GM23338 (cell line): ENCODE measurements around the gene ALS2. TPM values are rescaled to one million over a fixed set of nuclear protein-coding genes. Genes with fewer than 3 reads are reported as not detected.

Experiments used
- ATAC-seq: fragments of 200-7000 bp; cut with Tn5 transposase; 3 replicates; pipeline ENCODE4 v1.9.1; 2020
- DNase-seq: peaks from one replicate; pipeline ENCODE4 v3.0.0-alpha.2; 2015; ENCODE audit warnings: low spot score
- H2AFZ ChIP-seq: fragments of 200-600 bp; sonication (generic); 2 replicates; pipeline ENCODE4 v1.8.0; 2016; ENCODE audit warnings: antibody characterized with exemption, mild to moderate bottlenecking, moderate library complexity
- H3F3A ChIP-seq: fragments of 200-600 bp; sonication (generic); replicated peaks from 2 replicates; pipeline ENCODE4 v1.8.0; 2017; ENCODE audit warnings: antibody characterized with exemption, mixed run types, low read depth
- H3K27ac ChIP-seq: fragments of 200-600 bp; sonication (generic); 2 replicates; pipeline ENCODE4 v1.6.1; 2016; ENCODE audit warnings: low read depth
- H3K27me3 ChIP-seq: fragments of 200-600 bp; sonication (generic); 2 replicates; pipeline ENCODE4 v1.8.0; 2016; ENCODE audit warnings: mild to moderate bottlenecking, mixed run types, moderate library complexity; ENCODE audit not compliant: insufficient read depth
- H3K36me3 ChIP-seq: fragments of 200-600 bp; sonication (generic); 2 replicates; pipeline ENCODE4 v1.8.0; 2016; ENCODE audit warnings: mild to moderate bottlenecking; ENCODE audit not compliant: insufficient read depth
- H3K4me1 ChIP-seq: fragments of 200-600 bp; sonication (generic); 2 replicates; pipeline ENCODE4 v1.8.0; 2016; ENCODE audit warnings: mild to moderate bottlenecking, moderate library complexity; ENCODE audit not compliant: insufficient read depth
- H3K4me2 ChIP-seq: fragments of 200-600 bp; sonication (generic); 2 replicates; pipeline ENCODE4 v1.7.1; 2017; ENCODE audit warnings: mixed run types
- H3K4me3 ChIP-seq: fragments of 200-600 bp; sonication (generic); 2 replicates; pipeline ENCODE4 v1.6.1; 2016; ENCODE audit warnings: mixed run types
- H3K79me2 ChIP-seq: fragments of 200-600 bp; sonication (generic); replicated peaks from 2 replicates; pipeline ENCODE4 v1.8.0; 2017; ENCODE audit warnings: mild to moderate bottlenecking; ENCODE audit not compliant: insufficient read depth
- H3K9me2 ChIP-seq: fragments of 200-600 bp; sonication (generic); 2 replicates; pipeline ENCODE4 v1.8.0; 2017; ENCODE audit not compliant: insufficient read depth
- H4K20me1 ChIP-seq: fragments of 200-600 bp; sonication (generic); replicated peaks from 2 replicates; pipeline ENCODE4 v1.8.0; 2017; ENCODE audit warnings: mild to moderate bottlenecking; ENCODE audit not compliant: insufficient read depth
- H3K27ac Mint-ChIP-seq: 2 replicates; pipeline ENCODE4 v1.8.0; 2020; ENCODE audit warnings: inconsistent platforms, mild to moderate bottlenecking, moderate library complexity, mixed read lengths
- H3K27me3 Mint-ChIP-seq: 3 replicates; pipeline ENCODE4 v1.8.0; 2022; ENCODE audit warnings: low read depth, mild to moderate bottlenecking, moderate library complexity, mixed read lengths, inconsistent platforms; ENCODE audit not compliant: insufficient read depth, poor library complexity
- H3K36me3 Mint-ChIP-seq: 3 replicates; pipeline ENCODE4 v1.8.0; 2021; ENCODE audit warnings: low read depth, mild to moderate bottlenecking, inconsistent platforms, moderate library complexity, mixed read lengths
- H3K4me1 Mint-ChIP-seq: 3 replicates; pipeline ENCODE4 v1.8.0; 2020; ENCODE audit warnings: mild to moderate bottlenecking, inconsistent platforms, mixed read lengths
- H3K4me3 Mint-ChIP-seq: 3 replicates; pipeline ENCODE4 v1.8.0; 2021; ENCODE audit warnings: moderate library complexity, mild to moderate bottlenecking, inconsistent platforms, mixed read lengths
- H3K9me3 Mint-ChIP-seq: 3 replicates; pipeline ENCODE4 v1.8.0; 2020; ENCODE audit warnings: moderate library complexity, mild to moderate bottlenecking, inconsistent platforms, mixed read lengths
- CREB1 ChIP-seq: fragments of 250-450 bp; sonication (Bioruptor Pico); IDR thresholded peaks from 2 replicates; pipeline ENCODE4 v1.5.0; 2020; ENCODE audit warnings: low read depth, mild to moderate bottlenecking, moderate library complexity
- CTCF ChIP-seq, 2 experiments: fragments of 200-600 bp in 1 of 2; sonication (generic) in 1 of 2; conservative IDR thresholded peaks; 2 replicates each; pipeline versions ENCODE4 v1.5.1 to v1.6.1; 2016 to 2017; ENCODE audit warnings: antibody characterized with exemption in 2 of 2, low read depth in 2 of 2, mild to moderate bottlenecking in 2 of 2, moderate library complexity in 1 of 2
- ETS1 ChIP-seq: IDR thresholded peaks from 2 replicates; pipeline ENCODE4 v1.6.1; 2016; ENCODE audit warnings: antibody characterized with exemption
- EZH2 ChIP-seq: fragments of 200-600 bp; sonication (generic); IDR thresholded peaks from one replicate; pipeline ENCODE4 v1.8.0; 2017; ENCODE audit warnings: antibody characterized with exemption, mild to moderate bottlenecking, low read depth; ENCODE audit not compliant: unreplicated experiment
- EZH2phosphoT487 ChIP-seq: fragments of 200-600 bp; sonication (generic); IDR thresholded peaks from one replicate; pipeline ENCODE4 v1.8.1; 2018; ENCODE audit warnings: antibody characterized with exemption; ENCODE audit not compliant: unreplicated experiment
- JUNB ChIP-seq: IDR thresholded peaks from one replicate; pipeline ENCODE4 v1.6.1; 2016; ENCODE audit warnings: antibody characterized with exemption; ENCODE audit not compliant: unreplicated experiment
- NANOG ChIP-seq: IDR thresholded peaks from 2 replicates; pipeline ENCODE4 v1.6.1; 2016; ENCODE audit warnings: antibody characterized with exemption, borderline replicate concordance
- POLR2AphosphoS5 ChIP-seq: IDR thresholded peaks from 2 replicates; pipeline ENCODE4 v1.6.1; 2016; ENCODE audit warnings: antibody characterized with exemption, low read depth
- REST ChIP-seq: IDR thresholded peaks from one replicate; pipeline ENCODE4 v1.6.1; 2018; ENCODE audit warnings: antibody characterized with exemption; ENCODE audit not compliant: unreplicated experiment
- STAT1 ChIP-seq: IDR thresholded peaks from one replicate; pipeline ENCODE4 v1.6.1; 2016; ENCODE audit warnings: antibody characterized with exemption; ENCODE audit not compliant: unreplicated experiment
- ZNF114 ChIP-seq: fragments of 250-450 bp; sonication (Bioruptor Pico); IDR thresholded peaks from 2 replicates; pipeline ENCODE4 v1.5.0; 2020; ENCODE audit warnings: mild to moderate bottlenecking, moderate library complexity
- ZNF331 ChIP-seq: fragments of 250-450 bp; sonication (Bioruptor Pico); IDR thresholded peaks from 2 replicates; pipeline ENCODE4 v1.5.0; 2020; ENCODE audit warnings: low read depth, mild to moderate bottlenecking, moderate library complexity
- ZNF462 ChIP-seq: fragments of 250-450 bp; sonication (Bioruptor Pico); IDR thresholded peaks from 2 replicates; pipeline ENCODE4 v1.5.0; 2020; ENCODE audit warnings: mild to moderate bottlenecking, moderate library complexity
- polyA plus RNA-seq: library from polyadenylated mRNA; unstranded; fragments of >200 nt; fragmentation: Nextera tagmentation; extraction: Ambion mirVana; gene quantifications from 2 replicates; pipeline ENCODE4 v1.2.1, GENCODE V29; 2016
- total RNA-seq: library from RNA; depleted of rRNA; stranded (reverse); fragments of >200 nt; shearing (Covaris generic); gene quantifications from 2 replicates; pipeline ENCODE4 v1.2.3, GENCODE V29; 2014

ALS2 gene
- total and polyA plus RNA-seq, 2 experiments from 2014 or later = 9.6 to 43.3 TPM

- no peak for DNase-seq
- H3K27me3 Mint-ChIP-seq = no peaks in the 10 kb centered on the region
- no peak overlapping the region for H3K27ac ChIP-seq
These were observed 19.6 kb downstream of the ALS2 start for GRCh38 chr2:201761101-201761500.

More at GRCh38 chr2:201761101-201761500, 19.6 kb downstream of the ALS2 start:
- Histone ChIP-seq H3K9me2 (no peaks in the 10 kb centered on the region), H2AFZ (no peak overlapping the region), H3K36me3 (peaks cover 4% of the 10 kb centered on the region; the same call in 1 of the 2 replicates), H3K79me2 (peaks cover 7% of the 10 kb centered on the region), H3K27me3 (no peaks in the 10 kb centered on the region), H3K4me1 (no peaks in the 10 kb centered on the region), H4K20me1 (no peaks in the 10 kb centered on the region), H3F3A (no peaks in the 10 kb centered on the region), H3K4me2 (no peak overlapping the region), H3K4me3 (no peak overlapping the region)
- H3K4me3 Mint-ChIP-seq = no peak overlapping the region
- no peak for ATAC-seq
- no peaks in the 10 kb centered on the region for H3K9me3 Mint-ChIP-seq
- TF ChIP-seq CTCF (conservative IDR thresholded peaks at IDR 0.05; ENCODE audit: low read depth in 2 of 2) = no peak
- TF ChIP-seq ZNF331 (CRISPR knock-in tag) = no peak
- no peak for TF ChIP-seq EZH2
- TF ChIP-seq ZNF114 (CRISPR knock-in tag) = no peak
- no peak for TF ChIP-seq JUNB
- no peak for TF ChIP-seq CREB1 (CRISPR knock-in tag)
- no peak for TF ChIP-seq POLR2AphosphoS5
- no peak for TF ChIP-seq ETS1
- TF ChIP-seq ZNF462 = no peak
- TF ChIP-seq NANOG = no peak
- no peak for TF ChIP-seq STAT1
- TF ChIP-seq REST = no peak
- no peak for TF ChIP-seq EZH2phosphoT487
- no peak overlapping the region for H3K27ac Mint-ChIP-seq
- no peaks in the 10 kb centered on the region for H3K4me1 Mint-ChIP-seq
- H3K36me3 Mint-ChIP-seq = peaks cover 8% of the 10 kb centered on the region
